ENCODE data around the gene OR5H15.
"Not testable (repeated sequence)": the region's sequence is repeated elsewhere in the genome, so short reads cannot be mapped to it uniquely, and the experiment has no call there.

OR5H15 gene

DNA sequence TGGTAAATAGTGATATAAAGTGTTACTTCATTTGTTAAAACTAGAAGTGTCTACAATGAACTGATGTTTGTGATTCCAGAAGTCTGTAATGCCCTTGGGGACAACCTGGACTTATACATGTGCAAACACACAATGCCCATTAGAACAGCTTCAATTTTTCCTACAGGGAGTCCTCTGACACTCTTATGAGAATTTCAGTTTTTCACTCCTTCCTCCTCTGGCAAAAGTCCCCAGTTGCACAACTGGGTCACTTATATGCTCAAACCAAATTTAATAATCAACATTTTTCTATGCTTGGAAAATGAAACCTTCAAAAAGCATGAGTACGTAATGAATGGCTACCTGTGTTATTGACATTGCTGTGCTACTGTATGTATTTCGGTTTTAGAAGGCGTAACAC lies at the start of gene OR5H15:
Gene OR5H15 (plus strand): TSS at position 301 of the 400 bp plus-strand sequence. CDS start 2,004 bp downstream, outside the sequence.
- no peak for DNase-seq (ENCODE audit: low read depth in 2 of 2, low spot score in 1 of 2)

DNA sequence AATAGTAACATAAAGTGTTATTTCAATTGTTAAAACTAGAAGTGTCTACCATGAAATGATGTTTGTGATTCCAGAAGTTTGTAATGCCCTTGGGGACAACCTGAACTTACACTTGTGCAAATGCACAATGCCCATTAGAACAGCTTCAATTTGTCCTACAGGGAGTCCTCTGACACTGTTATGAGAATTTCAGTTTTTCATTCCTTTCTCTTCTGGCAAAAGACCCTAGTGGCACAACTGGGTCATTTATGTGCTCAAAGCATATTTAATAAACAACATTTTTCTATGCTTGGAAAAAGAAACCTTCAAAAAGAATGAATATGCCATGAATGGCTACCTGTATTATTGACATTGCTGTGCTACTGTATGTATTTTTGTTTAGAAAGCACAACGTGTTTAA lies 36.1 kb upstream of the OR5H15 start, which contains the start of gene OR5H1:
Gene OR5H1 (plus strand): TSS at position 301 of the 400 bp plus-strand sequence. CDS start 1,977 bp downstream, outside the sequence.
- DNase-seq (ENCODE audit: low read depth in 2 of 2, low spot score in 1 of 2), result no peak

DNA sequence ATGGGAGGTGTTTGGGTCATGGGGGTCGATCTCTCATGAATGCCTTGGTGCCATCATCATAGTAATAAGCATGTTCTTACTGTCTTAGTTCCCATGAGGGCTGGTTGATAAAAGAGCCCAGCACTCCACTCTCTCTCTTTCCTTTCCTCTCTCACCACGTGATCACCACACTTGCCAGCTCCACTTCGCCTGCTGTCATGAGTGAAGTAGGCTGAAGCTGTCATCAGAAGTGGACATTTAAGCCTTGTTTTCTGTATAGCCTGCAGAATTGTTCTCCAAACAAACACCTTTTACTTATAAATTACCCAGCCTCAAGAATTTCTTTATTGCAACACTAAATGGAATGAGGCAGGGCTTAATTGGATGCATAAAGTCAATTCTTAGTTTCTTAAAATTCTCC lies 29.9 kb upstream of the OR5H15 start:
- DNase-seq (ENCODE audit: low read depth in 2 of 2, low spot score in 1 of 2), result no peak

GRCh38 chr3:98137826-98138557 lies 28.5 kb upstream of the OR5H15 start:
- not testable (repeated sequence) for DNase-seq (ENCODE audit: low read depth in 2 of 2, low spot score in 1 of 2)

GRCh38 chr3:98140531-98140930 lies 26.0 kb upstream of the OR5H15 start:
- DNase-seq (ENCODE audit: low read depth in 2 of 2, low spot score in 1 of 2), result no peak

GRCh38 chr3:98147179-98147578 lies 19.3 kb upstream of the OR5H15 start, which contains the start of gene OR5H14:
Gene OR5H14, plus strand, starts transcription at chr3:98147479. Its CDS starts 1,907 bp downstream, at chr3:98149386.
- DNase-seq (ENCODE audit: low read depth in 2 of 2, low spot score in 1 of 2), result no peak

DNA sequence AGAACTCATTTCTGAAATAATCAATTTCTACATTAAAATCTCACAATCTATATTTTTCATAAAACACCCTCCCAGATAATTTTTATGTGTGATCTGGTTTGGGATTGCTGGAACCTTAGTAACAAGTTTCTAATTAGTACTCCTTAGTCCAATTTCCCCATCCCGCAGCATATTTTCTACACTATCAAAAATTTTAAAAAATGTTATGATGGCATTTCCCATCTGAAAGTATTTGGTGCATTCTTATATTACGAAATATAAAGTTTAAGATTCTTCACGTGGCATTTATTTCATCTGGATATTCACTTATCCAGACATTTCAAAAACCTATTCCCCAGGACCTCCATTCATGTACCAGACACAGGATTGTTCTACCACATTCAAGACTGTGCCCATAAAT lies 17.7 kb upstream of the OR5H15 start:
- DNase-seq (ENCODE audit: low read depth in 2 of 2, low spot score in 1 of 2), result no peak

GRCh38 chr3:98149456-98149855 lies 17.0 kb upstream of the OR5H15 start:
- not testable (repeated sequence) for DNase-seq (ENCODE audit: low read depth in 2 of 2, low spot score in 1 of 2)

DNA sequence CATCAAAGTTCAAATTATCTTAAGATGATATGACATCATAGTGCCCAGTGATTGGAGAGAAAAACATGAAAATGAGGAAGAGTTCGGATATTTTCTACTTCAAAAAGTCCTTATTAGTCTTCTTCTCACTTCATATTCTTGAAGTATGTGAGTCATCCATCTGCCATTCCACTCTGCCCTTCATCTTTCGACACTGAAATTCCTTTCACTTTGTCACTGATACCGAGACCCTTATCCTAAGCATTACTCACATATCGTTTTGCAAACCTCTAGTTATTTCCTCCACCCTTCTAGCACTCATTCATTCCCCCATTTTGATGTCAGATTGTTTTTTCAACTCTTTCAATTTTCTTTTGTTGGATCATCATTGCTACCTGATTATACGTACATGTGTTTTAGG lies 15.3 kb upstream of the OR5H15 start:
- DNase-seq (ENCODE audit: low read depth in 2 of 2, low spot score in 1 of 2), result no peak

DNA sequence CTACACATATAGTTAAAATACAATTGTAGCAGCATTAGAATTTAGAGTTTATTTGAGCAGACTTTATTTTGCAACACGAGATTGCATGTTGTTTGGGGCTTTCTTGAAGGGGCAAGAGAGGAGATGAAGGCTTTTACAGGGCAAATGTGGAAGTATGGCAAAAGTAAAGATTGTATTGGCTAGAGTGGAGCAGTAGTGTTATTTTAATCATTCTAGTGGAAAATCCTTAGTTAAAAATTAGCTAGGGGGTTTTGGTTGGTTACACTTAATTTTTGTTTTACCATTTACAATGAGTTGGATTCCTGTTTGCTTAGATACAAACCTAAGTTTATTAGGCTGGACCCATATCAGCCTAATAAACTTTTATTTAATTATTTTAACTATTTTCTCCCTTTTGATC lies 4.6 kb downstream of the OR5H15 start:
- no peak for DNase-seq (ENCODE audit: low read depth in 2 of 2, low spot score in 1 of 2)

- no peak for DNase-seq (ENCODE audit: low read depth in 2 of 2, low spot score in 1 of 2)
Measured at GRCh38 chr3:98172621-98173020, 6.1 kb downstream of the OR5H15 start.

DNA sequence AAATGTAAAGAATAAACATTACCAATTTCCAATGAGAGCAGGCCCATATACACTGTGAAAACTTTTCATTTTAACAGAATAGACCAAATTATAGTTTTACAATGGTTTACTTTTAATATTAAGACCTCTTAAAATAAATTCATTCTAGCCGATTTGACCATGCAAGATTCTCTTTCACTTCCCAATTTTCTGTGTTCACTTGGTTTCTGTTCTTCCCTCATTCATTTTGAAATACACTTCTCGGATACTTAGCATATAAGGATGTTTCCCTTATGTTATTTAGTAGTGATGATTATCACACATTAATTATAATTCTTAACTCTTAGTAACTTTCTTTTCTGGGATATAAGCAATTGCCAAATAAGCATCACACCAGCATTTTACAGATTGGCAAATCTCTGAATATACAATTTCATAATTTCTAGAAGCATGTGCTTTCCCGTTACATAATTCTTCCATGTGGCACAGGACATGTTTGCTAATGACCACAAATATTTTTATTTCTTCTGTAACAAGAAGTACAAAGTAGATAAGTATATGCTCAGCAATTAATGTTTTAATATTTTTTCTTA lies 13.9 kb downstream of the OR5H15 start:
- no peak for DNase-seq (ENCODE audit: low read depth in 2 of 2, low spot score in 1 of 2)

DNA sequence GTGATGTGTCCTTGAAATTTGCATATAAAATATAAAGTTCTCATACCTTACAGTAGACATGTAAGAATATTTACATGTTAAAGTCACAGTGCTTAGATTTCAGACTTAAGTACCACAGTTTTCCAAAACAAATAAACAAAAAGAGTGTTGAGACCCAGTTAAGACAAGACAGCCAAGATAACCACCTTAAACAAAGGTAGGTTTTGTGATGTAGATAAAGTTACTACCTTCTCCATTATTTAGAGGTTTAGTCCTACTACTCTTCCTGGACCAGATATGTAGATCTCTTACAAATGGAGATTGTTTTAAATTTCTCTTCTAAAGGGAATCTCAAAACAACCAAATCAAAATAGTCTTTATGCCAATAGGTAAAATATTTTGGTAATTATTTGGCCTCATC lies 15.7 kb downstream of the OR5H15 start:
- no peak for DNase-seq (ENCODE audit: low read depth in 2 of 2, low spot score in 1 of 2)

- no peak for DNase-seq (ENCODE audit: low read depth in 2 of 2, low spot score in 1 of 2)
Measured at GRCh38 chr3:98185180-98185579, 18.7 kb downstream of the OR5H15 start.

GRCh38 chr3:98188545-98188944 lies 22.0 kb downstream of the OR5H15 start:
- no peak for DNase-seq (ENCODE audit: low read depth in 2 of 2, low spot score in 1 of 2)

- not testable (repeated sequence) for DNase-seq (ENCODE audit: low read depth in 2 of 2, low spot score in 1 of 2)
Measured at GRCh38 chr3:98190911-98191310, 24.4 kb downstream of the OR5H15 start.

DNA sequence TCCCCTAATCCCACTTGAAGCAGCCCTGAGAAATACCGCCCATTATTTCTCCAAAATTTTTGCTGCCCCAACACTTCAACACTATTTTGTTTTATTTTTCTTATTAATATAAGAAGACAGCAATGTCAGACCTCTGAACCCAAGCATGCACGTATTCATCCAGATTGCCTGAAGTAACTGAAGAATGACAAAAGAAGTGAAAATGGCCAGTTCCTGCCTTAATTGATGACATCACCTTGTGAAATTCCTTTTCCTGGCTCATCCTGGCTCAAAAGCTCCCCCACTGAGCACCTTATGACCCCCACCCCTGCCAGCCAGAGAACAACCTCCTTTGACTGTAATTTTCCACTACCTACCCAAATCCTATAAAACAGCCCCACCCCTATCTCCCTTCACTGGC lies 29.8 kb downstream of the OR5H15 start:
- DNase-seq (ENCODE audit: low read depth in 2 of 2, low spot score in 1 of 2), result not testable (repeated sequence)

DNA sequence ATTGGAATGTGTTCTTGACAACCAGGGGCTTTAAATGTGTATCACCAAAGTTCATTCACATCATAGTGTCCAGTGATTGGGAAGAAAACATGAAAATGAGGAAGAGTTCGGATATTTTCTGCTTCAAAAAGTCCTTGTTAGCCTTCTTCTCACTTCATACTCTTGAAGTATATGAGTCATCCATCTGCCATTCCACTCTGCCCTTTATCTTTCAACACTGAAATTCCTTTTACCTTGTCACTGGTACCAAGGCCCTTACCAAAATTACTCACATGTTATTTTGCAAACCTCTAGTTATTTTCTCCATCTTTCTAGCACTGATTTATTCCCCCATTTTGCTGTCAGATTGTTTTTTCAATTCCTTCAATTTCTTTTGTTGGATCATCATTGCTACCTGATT lies 32.5 kb downstream of the OR5H15 start:
- no peak for DNase-seq (ENCODE audit: low read depth in 2 of 2, low spot score in 1 of 2)

DNA sequence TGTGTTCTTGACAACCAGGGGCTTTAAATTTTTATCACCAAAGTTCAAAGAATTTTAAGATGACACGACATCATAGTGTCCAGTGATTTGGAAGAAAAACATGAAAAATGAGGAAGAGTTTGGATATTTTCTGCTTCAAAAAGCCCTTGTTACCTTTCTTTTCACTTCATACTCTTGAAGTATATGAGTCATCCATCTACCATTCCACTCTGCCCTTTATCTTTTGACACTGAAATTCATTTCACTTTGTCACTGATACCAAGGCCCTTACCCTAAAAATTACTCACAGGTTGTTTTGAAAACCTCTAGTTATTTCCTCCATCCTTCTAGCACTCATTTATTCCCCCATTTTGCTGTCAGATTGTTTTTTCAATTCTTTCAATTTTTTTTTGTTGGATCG lies 42.7 kb downstream of the OR5H15 start:
- no peak for DNase-seq (ENCODE audit: low read depth in 2 of 2, low spot score in 1 of 2)

DNA sequence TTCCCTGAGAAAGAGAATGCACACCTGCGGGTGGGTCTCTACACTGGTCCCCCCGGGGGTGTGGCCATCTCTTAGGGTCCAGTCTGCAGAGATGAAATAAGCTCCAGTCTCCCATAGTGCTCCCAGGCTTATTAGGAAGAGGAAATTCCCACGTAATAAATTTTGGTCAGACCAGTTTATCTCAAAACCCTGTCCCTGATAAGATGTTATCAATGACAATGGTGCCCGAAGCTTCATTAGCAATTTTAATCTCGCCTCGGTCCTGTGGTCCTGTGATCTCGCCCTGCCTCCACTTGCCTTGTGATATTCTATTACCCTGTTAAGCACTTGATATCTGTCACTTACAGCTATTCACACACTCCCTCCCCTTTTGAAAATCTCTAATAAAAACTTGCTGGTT lies 46.8 kb downstream of the OR5H15 start:
- no peak for DNase-seq (ENCODE audit: low read depth in 2 of 2, low spot score in 1 of 2)

- no peak for DNase-seq (ENCODE audit: low read depth in 2 of 2, low spot score in 1 of 2)
Measured at GRCh38 chr3:98215051-98215450, 48.6 kb downstream of the OR5H15 start.

Measured in stimulated activated CD8-positive, alpha-beta memory T cell treated with anti-CD3 and anti-CD28 coated beads, Interleukin-4, amount 100 ng/mL, for 4 hours (primary cell).